ENCODE data around the gene RNF135.

DNA sequence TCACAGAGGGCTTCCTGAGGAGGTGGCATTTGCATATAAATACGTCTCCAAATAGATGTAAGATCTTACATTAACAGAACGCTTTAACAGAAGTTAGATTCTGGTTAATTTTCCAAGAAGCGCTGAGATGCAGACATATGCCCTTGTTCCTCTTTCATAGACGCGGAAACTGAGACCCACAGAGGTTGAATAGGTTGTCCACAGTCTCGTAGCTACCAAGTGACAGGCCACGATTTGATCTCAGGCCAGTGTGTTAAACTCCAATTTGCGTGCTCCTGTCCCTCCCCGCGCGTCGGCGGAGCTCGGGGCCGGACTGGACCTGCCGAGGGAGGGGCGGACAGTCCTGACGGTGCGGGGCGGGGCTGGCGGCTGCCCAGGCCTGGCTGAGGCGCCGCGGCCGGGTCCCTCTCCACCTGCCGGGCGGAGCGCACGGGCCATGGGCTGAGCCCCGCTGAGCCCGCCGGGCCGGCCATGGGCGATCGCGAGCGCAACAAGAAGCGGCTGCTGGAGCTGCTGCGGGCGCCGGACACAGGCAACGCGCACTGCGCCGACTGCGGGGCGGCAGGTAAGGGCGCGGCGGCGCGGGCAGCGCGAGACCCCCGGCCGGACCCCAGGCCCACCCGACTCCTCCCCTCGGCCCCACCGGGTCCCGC is 49.2 kb upstream of the RNF135 start, which contains the start of gene ADAP2:
- TF ChIP-seq, protein P1, sequence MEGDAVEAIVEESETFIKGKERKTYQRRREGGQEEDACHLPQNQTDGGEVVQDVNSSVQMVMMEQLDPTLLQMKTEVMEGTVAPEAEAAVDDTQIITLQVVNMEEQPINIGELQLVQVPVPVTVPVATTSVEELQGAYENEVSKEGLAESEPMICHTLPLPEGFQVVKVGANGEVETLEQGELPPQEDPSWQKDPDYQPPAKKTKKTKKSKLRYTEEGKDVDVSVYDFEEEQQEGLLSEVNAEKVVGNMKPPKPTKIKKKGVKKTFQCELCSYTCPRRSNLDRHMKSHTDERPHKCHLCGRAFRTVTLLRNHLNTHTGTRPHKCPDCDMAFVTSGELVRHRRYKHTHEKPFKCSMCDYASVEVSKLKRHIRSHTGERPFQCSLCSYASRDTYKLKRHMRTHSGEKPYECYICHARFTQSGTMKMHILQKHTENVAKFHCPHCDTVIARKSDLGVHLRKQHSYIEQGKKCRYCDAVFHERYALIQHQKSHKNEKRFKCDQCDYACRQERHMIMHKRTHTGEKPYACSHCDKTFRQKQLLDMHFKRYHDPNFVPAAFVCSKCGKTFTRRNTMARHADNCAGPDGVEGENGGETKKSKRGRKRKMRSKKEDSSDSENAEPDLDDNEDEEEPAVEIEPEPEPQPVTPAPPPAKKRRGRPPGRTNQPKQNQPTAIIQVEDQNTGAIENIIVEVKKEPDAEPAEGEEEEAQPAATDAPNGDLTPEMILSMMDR (optimal IDR thresholded peaks at IDR 0.05 in 1 of 3, IDR thresholded peaks at IDR 0.05 in 1 of 3, conservative IDR thresholded peaks at IDR 0.05 in 1 of 3; ENCODE audit: extremely low read depth in 1 of 3, insufficient read depth in 2 of 3, low read length in 3 of 3) = no peak
- peak; percentile 72 for TF ChIP-seq EZH2 (IDR thresholded peaks at IDR 0.05; ENCODE audit: low read length)
